K562 (cell line): ENCODE measurements around the gene GALR3.
"Not testable (repeated sequence)": the region's sequence is repeated elsewhere in the genome, so short reads cannot be mapped to it uniquely, and the experiment has no call there.

Experiments
- CEBPG ChIP-seq, 3 experiments: fragments of 200-800 bp in 1 of 3; sonication (Bioruptor generic) in 1 of 3; sonication (generic) in 1 of 3; formaldehyde crosslinking in 1 of 3; IDR thresholded peaks in 2 of 3; conservative IDR thresholded peaks in 1 of 3; 2 replicates each; pipeline versions ENCODE4 v1.6.1 to v1.8.0; 2016 to 2022; ENCODE audit warnings: missing compliant biosample characterization in 2 of 3, missing genetic modification characterization in 2 of 3, mild to moderate bottlenecking in 1 of 3, missing genetic modification reagents in 1 of 3
- CREB1 ChIP-seq, 2 experiments: sonication (generic) in 1 of 2; formaldehyde crosslinking in 1 of 2; IDR thresholded peaks; 2 replicates each; pipeline versions ENCODE4 v1.6.1 to v1.8.0; 2012 to 2022; ENCODE audit warnings: inconsistent platforms in 1 of 2, mild to moderate bottlenecking in 1 of 2, missing genetic modification reagents in 1 of 2, moderate library complexity in 1 of 2
- EZH2 ChIP-seq: IDR thresholded peaks from 2 replicates; pipeline ENCODE4 v1.6.1; 2012; ENCODE audit warnings: low read depth, mild to moderate bottlenecking, inconsistent platforms, low read length, borderline replicate concordance
- GABPA ChIP-seq: fragments of 200-800 bp; sonication (Bioruptor generic); conservative IDR thresholded peaks from 2 replicates; pipeline ENCODE4 v1.6.1; 2016; ENCODE audit warnings: low read depth, missing genetic modification characterization, missing compliant biosample characterization
- NCOR1 ChIP-seq: fragments of 450-650 bp; IDR thresholded peaks from 2 replicates; pipeline ENCODE4 v1.6.1; 2016; ENCODE audit warnings: mild to moderate bottlenecking, moderate library complexity
- ZBTB8A ChIP-seq: fragments of 450-650 bp; IDR thresholded peaks from 2 replicates; pipeline ENCODE4 v1.6.1; 2018; ENCODE audit warnings: mild to moderate bottlenecking, moderate library complexity; ENCODE audit not compliant: partially characterized antibody
- ZSCAN29 ChIP-seq: fragments of 450-650 bp; IDR thresholded peaks from 2 replicates; pipeline ENCODE4 v1.6.1; 2017

DNA sequence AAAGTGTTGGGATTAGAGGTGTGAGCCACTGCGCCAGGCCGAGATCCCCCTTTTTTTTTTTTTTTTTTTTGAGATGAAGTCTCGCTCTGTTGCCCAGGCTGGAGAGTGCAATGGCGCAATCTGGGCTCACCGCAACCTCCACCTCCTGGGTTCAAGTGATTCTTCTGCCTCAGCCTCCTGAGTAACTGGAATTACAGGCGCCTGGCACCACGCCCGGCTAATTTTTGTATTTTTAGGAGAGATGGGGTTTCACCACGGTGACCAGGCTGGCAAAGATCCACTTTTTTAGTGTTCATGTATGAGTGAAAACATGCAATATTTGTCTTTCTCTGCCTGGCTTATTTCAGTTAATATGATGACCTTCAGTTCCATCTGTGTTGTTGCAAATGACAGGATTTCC is 23.2 kb upstream of the GALR3 start:
- not testable (repeated sequence) for TF ChIP-seq CEBPG (CRISPR knock-in tag; IDR thresholded peaks at IDR 0.05); CEBPG (tag; conservative IDR thresholded peaks at IDR 0.05 in 1 of 2, IDR thresholded peaks at IDR 0.05 in 1 of 2); ZSCAN29; GABPA (tag); EZH2; NCOR1; CREB1 (IDR thresholded peaks at IDR 0.05); CREB1 (CRISPR knock-in tag; IDR thresholded peaks at IDR 0.05); ZBTB8A
